KMS-11 (cell line): ENCODE data around the gene MYBPC2.

Source experiments
- H2AFZ ChIP-seq: fragments of 200-600 bp; sonication (generic); 2 replicates; pipeline ENCODE4 v1.6.1; 2016; ENCODE audit warnings: antibody characterized with exemption, mixed run types, low read depth
- H3K27ac ChIP-seq: fragments of 200-600 bp; sonication (generic); 2 replicates; pipeline ENCODE4 v1.6.1; 2016; ENCODE audit warnings: mild to moderate bottlenecking, mixed run types
- H3K27me3 ChIP-seq: fragments of 200-600 bp; sonication (generic); 2 replicates; pipeline ENCODE4 v1.6.1; 2017; ENCODE audit warnings: mild to moderate bottlenecking, low read depth, mixed run types, moderate library complexity; ENCODE audit not compliant: insufficient read depth
- H3K36me3 ChIP-seq: fragments of 200-600 bp; sonication (generic); 2 replicates; pipeline ENCODE4 v1.6.1; 2017; ENCODE audit warnings: mild to moderate bottlenecking, mixed run types; ENCODE audit not compliant: insufficient read depth
- H3K4me1 ChIP-seq: fragments of 200-600 bp; sonication (generic); 2 replicates; pipeline ENCODE4 v1.6.1; 2016; ENCODE audit warnings: mild to moderate bottlenecking, low read depth, mixed run types; ENCODE audit not compliant: poor library complexity, severe bottlenecking
- H3K4me2 ChIP-seq: fragments of 200-600 bp; sonication (generic); 2 replicates; pipeline ENCODE4 v1.7.0; 2016; ENCODE audit warnings: mild to moderate bottlenecking, mixed run types
- H3K4me3 ChIP-seq: fragments of 200-600 bp; sonication (generic); IDR thresholded peaks from 2 replicates; pipeline ENCODE4 v1.6.1; 2017; ENCODE audit warnings: low read depth, low read length, mixed read lengths; ENCODE audit not compliant: insufficient read depth
- H3K79me2 ChIP-seq: fragments of 200-600 bp; sonication (generic); 2 replicates; pipeline ENCODE4 v1.6.1; 2016; ENCODE audit warnings: low read depth, mixed run types; ENCODE audit not compliant: insufficient read depth
- H3K9ac ChIP-seq: fragments of 200-600 bp; sonication (generic); 2 replicates; pipeline ENCODE4 v1.6.1; 2016; ENCODE audit warnings: mild to moderate bottlenecking, mixed run types
- H4K20me1 ChIP-seq: fragments of 200-600 bp; sonication (generic); 2 replicates; pipeline ENCODE4 v1.6.1; 2016; ENCODE audit warnings: mild to moderate bottlenecking, mixed run types; ENCODE audit not compliant: insufficient read depth
- TF ChIP-seq, protein P1 (sequence below): fragments of 200-600 bp; sonication (generic); conservative IDR thresholded peaks from 2 replicates; pipeline ENCODE4 v1.6.1; 2017; ENCODE audit warnings: low read depth, mild to moderate bottlenecking, antibody characterized with exemption, low read length, moderate library complexity, mixed read lengths

MYBPC2 gene

DNA sequence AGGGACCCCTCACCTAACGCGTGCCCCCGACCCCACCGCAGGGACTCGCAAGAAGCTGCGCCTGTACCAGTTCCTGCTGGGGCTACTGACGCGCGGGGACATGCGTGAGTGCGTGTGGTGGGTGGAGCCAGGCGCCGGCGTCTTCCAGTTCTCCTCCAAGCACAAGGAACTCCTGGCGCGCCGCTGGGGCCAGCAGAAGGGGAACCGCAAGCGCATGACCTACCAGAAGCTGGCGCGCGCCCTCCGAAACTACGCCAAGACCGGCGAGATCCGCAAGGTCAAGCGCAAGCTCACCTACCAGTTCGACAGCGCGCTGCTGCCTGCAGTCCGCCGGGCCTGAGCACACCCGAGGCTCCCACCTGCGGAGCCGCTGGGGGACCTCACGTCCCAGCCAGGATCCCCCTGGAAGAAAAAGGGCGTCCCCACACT, 4.7 kb upstream of the MYBPC2 start:
- H3K4me3 ChIP-seq, result no peak overlapping the region
- peaks cover 20% of the 10 kb centered on the region for H3K27me3 ChIP-seq
- H3K27ac ChIP-seq, result no peak overlapping the region
- H3K9ac ChIP-seq, result no peak overlapping the region
- TF ChIP-seq, protein P1, sequence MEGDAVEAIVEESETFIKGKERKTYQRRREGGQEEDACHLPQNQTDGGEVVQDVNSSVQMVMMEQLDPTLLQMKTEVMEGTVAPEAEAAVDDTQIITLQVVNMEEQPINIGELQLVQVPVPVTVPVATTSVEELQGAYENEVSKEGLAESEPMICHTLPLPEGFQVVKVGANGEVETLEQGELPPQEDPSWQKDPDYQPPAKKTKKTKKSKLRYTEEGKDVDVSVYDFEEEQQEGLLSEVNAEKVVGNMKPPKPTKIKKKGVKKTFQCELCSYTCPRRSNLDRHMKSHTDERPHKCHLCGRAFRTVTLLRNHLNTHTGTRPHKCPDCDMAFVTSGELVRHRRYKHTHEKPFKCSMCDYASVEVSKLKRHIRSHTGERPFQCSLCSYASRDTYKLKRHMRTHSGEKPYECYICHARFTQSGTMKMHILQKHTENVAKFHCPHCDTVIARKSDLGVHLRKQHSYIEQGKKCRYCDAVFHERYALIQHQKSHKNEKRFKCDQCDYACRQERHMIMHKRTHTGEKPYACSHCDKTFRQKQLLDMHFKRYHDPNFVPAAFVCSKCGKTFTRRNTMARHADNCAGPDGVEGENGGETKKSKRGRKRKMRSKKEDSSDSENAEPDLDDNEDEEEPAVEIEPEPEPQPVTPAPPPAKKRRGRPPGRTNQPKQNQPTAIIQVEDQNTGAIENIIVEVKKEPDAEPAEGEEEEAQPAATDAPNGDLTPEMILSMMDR, result no peak
- H2AFZ ChIP-seq, result no peak overlapping the region
- peaks cover 12% of the 10 kb centered on the region for H3K4me1 ChIP-seq
- H4K20me1 ChIP-seq, result no peaks in the 10 kb centered on the region
- H3K36me3 ChIP-seq, result no peaks in the 10 kb centered on the region
- H3K4me2 ChIP-seq, result no peak overlapping the region
- H3K79me2 ChIP-seq, result no peaks in the 10 kb centered on the region

DNA sequence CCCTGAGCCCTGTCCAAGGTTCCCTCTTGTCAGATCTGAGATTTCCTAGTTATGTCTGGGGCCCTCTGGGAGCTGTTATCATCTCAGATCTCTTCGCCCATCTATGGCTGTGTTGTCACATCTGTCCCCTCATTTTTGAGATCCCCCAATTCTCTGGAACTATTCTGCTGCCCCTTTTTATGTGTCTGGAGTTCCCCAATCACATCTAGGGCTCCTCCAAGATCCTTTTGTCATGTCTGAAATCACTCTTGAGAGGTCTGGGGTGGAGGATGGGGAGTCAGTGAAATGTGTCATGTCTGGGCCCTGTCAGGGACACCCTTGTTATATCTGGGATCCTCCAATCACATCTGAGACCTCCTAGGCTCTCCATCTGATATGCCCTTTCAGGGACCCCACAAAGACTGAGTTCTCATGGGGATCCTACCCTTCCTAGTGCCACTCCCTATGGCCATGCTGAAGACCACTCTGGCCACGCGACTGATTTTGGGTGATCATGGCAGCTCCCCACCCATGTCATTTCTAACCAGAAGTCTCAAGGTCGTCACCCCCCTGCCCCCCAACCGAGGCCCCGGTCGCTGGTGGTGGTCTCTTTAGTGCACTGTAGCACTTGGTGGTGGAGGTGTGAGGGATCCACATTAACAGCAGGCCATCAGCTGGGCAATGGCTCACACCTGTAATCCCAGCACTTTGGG, 3.8 kb upstream of the MYBPC2 start:
- H3K4me3 ChIP-seq, result no peak overlapping the region
- no peaks in the 10 kb centered on the region for H3K79me2 ChIP-seq
- H3K4me2 ChIP-seq, result no peak overlapping the region
- H2AFZ ChIP-seq, result no peak overlapping the region
- H3K27ac ChIP-seq, result no peak overlapping the region
- H3K27me3 ChIP-seq, result peaks cover 29% of the 10 kb centered on the region
- no peaks in the 10 kb centered on the region for H3K36me3 ChIP-seq
- TF ChIP-seq, protein P1, result no peak
- no peak overlapping the region for H3K9ac ChIP-seq
- H3K4me1 ChIP-seq, result peaks cover 14% of the 10 kb centered on the region
- no peaks in the 10 kb centered on the region for H4K20me1 ChIP-seq

DNA sequence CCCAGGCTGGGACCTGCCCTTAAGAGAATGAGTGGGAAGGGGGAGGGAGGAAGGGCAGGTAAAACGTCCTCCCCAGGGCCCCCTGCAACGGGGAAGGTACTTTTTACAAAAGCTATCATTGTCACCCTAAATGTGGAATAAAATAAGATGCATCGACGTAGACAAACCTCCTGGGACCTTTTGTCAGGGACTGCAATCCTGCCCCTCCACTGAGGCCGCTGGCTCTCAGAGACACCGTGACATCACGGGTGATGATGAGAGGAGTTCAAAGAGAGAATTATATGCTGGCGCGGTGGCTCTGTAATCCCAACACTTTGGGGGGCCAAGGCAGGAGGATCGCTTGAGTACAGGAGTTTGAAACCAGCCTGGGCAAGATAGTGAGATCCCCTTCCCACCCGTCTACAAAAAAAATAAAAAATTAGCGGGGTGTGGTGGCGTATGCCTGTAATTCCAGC, 1.8 kb upstream of the MYBPC2 start:
- peaks cover 23% of the 10 kb centered on the region for H3K4me1 ChIP-seq
- H3K27me3 ChIP-seq, result peaks cover 38% of the 10 kb centered on the region
- no peak overlapping the region for H3K9ac ChIP-seq
- no peaks in the 10 kb centered on the region for H4K20me1 ChIP-seq
- TF ChIP-seq, protein P1, result no peak
- H3K4me2 ChIP-seq, result peak overlapping the region; percentile 47; the same call in 1 of the 2 replicates
- H3K79me2 ChIP-seq, result no peaks in the 10 kb centered on the region
- no peak overlapping the region for H3K27ac ChIP-seq
- no peaks in the 10 kb centered on the region for H3K36me3 ChIP-seq
- H2AFZ ChIP-seq, result peak overlapping the region; percentile 74; the same call in 1 of the 2 replicates
- no peak overlapping the region for H3K4me3 ChIP-seq

DNA sequence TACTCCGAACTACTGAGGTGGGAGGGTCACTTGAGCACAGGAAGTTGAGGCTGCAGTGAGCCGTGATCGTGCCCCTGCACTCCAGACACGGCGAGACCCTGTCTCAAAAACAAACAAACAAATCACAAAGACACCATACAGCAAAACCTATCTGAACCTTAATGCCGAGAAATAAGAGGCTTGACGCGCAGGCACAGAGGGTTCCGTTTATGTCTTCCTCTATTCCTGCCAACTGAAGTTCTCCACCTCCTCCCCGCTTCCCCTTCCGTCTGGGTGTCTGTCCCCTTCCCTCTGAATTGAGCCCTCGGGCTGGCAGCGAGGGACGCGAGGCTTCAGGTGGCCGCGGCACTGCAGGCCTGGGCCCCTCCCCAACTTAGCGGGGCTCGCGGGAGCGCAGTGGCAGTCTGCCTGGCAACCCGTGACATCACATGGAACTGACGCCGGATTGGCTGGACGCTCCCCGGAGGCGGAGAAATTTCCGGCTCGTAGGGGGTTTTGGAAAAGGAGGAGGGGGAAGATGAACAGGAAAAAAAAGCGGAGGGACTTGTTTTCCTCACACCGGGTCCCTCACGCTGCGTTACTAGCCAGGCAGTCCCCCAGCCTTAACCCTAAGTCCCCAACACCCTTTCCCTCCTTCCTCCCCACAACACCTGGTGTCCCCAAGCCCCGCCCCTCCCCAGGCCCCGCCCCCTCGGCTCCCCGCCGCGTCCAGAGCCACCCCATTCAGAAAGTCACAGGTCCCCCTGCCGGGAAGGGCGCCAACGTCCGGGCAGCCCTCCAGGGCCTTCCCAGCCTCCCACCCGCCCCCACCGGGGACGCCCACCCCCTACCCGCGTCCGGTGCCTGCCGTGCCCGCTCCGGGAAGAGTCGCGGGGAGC, 1.1 kb upstream of the MYBPC2 start:
- Histone ChIP-seq H3K4me2 (peak overlapping the region; percentile 78), H3K27ac (no peak overlapping the region), H2AFZ (peak overlapping the region; percentile 74), H3K79me2 (no peaks in the 10 kb centered on the region), H3K4me3 (no peak overlapping the region), H4K20me1 (no peaks in the 10 kb centered on the region), H3K9ac (no peak overlapping the region), H3K27me3 (peaks cover 44% of the 10 kb centered on the region), H3K4me1 (peaks cover 23% of the 10 kb centered on the region), H3K36me3 (no peaks in the 10 kb centered on the region)
- TF ChIP-seq, protein P1, result no peak
